Parathyroid adenoma (tissue), 2 donors: ENCODE measurements around the gene SERPINB5.

Source experiments
- H2AFZ ChIP-seq: fragments of 300-600 bp; sonication (generic); one replicate; pipeline ENCODE4 v1.7.0; 2017; ENCODE audit warnings: antibody characterized with exemption, mild to moderate bottlenecking
- H3K27ac ChIP-seq: fragments of 300-600 bp; sonication (generic); one replicate; pipeline ENCODE4 v1.7.0; 2017
- H3K27me3 ChIP-seq: fragments of 300-600 bp; sonication (generic); one replicate; pipeline ENCODE4 v1.7.0; 2017; ENCODE audit warnings: low read length; ENCODE audit not compliant: control insufficient read depth, insufficient read depth
- H3K36me3 ChIP-seq: fragments of 300-600 bp; sonication (generic); one replicate; pipeline ENCODE4 v1.7.0; 2017; ENCODE audit warnings: low read length; ENCODE audit not compliant: control insufficient read depth, insufficient read depth
- H3K4me1 ChIP-seq: fragments of 300-600 bp; sonication (generic); one replicate; pipeline ENCODE4 v1.7.0; 2017; ENCODE audit warnings: control low read depth
- H3K4me2 ChIP-seq: fragments of 300-600 bp; sonication (generic); one replicate; pipeline ENCODE4 v1.7.0; 2017; ENCODE audit warnings: low read length
- H3K4me3 ChIP-seq: fragments of 300-600 bp; sonication (generic); one replicate; pipeline ENCODE4 v1.7.0; 2017; ENCODE audit warnings: low read depth, low read length
- H3K79me2 ChIP-seq: fragments of 300-600 bp; sonication (generic); one replicate; pipeline ENCODE4 v1.7.0; 2017; ENCODE audit warnings: control low read depth
- H3K9ac ChIP-seq: fragments of 300-600 bp; sonication (generic); one replicate; pipeline ENCODE4 v1.7.0; 2017; ENCODE audit warnings: mild to moderate bottlenecking
- H3K9me3 ChIP-seq: fragments of 300-600 bp; sonication (generic); one replicate; pipeline ENCODE4 v1.7.0; 2017; ENCODE audit warnings: low read length; ENCODE audit not compliant: control insufficient read depth
- TF ChIP-seq, protein P1 (sequence below): fragments of 300-600 bp; sonication (generic); IDR thresholded peaks from one replicate; pipeline ENCODE4 v1.7.0; 2017; ENCODE audit warnings: antibody characterized with exemption, mild to moderate bottlenecking
- donor health status: primary hyperparathyroidism.

SERPINB5 gene

DNA sequence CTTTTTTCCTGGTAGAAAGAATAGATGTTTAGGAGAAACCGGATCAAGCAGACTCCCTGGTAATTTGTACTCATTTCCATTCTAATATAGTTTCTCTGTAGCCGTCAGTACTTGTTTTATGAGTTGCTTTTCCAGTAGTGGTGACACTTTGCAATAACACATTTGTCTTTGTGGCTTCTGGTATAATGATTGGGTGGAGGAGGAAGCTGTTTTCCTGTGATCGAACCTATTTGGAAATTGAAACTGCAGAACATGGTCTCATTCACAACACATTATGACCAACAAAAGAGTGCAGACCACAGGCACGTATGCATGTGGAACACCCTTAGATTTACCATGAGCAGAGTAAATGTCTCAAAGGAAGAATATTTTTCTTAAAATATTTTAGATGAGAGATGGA lies 57.9 kb downstream of the SERPINB5 start:
- no peak overlapping the region for H3K4me2 ChIP-seq
- H3K36me3 ChIP-seq = no peaks in the 10 kb centered on the region
- TF ChIP-seq, protein P1, sequence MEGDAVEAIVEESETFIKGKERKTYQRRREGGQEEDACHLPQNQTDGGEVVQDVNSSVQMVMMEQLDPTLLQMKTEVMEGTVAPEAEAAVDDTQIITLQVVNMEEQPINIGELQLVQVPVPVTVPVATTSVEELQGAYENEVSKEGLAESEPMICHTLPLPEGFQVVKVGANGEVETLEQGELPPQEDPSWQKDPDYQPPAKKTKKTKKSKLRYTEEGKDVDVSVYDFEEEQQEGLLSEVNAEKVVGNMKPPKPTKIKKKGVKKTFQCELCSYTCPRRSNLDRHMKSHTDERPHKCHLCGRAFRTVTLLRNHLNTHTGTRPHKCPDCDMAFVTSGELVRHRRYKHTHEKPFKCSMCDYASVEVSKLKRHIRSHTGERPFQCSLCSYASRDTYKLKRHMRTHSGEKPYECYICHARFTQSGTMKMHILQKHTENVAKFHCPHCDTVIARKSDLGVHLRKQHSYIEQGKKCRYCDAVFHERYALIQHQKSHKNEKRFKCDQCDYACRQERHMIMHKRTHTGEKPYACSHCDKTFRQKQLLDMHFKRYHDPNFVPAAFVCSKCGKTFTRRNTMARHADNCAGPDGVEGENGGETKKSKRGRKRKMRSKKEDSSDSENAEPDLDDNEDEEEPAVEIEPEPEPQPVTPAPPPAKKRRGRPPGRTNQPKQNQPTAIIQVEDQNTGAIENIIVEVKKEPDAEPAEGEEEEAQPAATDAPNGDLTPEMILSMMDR = no peak
- no peaks in the 10 kb centered on the region for H3K9me3 ChIP-seq
- no peak overlapping the region for H3K9ac ChIP-seq
- H3K4me3 ChIP-seq = no peak overlapping the region
- no peaks in the 10 kb centered on the region for H3K4me1 ChIP-seq
- H3K27ac ChIP-seq = no peak overlapping the region
- H2AFZ ChIP-seq = no peak overlapping the region
- no peaks in the 10 kb centered on the region for H3K27me3 ChIP-seq
- H3K79me2 ChIP-seq = no peaks in the 10 kb centered on the region

DNA sequence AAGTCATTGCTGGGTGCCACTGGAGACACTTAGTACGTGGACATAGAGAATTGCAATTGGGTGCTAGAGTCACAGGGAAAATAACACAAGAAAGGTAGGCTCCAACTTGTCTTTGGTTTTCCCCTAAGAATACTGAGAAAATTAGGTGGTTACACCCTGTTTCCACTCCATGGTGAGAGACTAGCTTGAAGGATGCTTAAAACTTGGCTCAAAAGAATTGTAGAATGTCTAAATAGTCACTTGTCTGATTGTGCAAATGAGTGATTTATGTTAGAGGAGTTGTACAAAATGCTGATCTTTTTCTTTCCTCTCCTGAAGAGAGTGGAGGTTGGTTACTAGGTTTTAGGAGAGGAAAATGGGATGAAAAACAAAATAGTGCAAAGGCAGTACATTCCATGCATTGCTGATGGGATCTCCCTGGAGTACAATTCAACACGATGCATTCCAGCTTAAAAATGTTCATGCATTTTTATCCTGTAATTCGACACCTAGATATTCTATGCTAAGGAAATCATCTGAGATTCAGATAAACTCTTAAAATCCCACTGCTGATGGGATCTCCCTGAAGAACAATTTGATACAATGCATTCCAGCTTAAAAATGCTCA lies 63.2 kb downstream of the SERPINB5 start:
- Histone ChIP-seq H3K36me3 (no peaks in the 10 kb centered on the region), H3K4me1 (no peaks in the 10 kb centered on the region), H3K27me3 (no peaks in the 10 kb centered on the region), H3K4me2 (no peak overlapping the region), H3K27ac (no peak overlapping the region), H3K9ac (no peak overlapping the region), H3K9me3 (no peaks in the 10 kb centered on the region), H3K4me3 (no peak overlapping the region), H3K79me2 (no peaks in the 10 kb centered on the region), H2AFZ (no peak overlapping the region)
- TF ChIP-seq, protein P1 = no peak

DNA sequence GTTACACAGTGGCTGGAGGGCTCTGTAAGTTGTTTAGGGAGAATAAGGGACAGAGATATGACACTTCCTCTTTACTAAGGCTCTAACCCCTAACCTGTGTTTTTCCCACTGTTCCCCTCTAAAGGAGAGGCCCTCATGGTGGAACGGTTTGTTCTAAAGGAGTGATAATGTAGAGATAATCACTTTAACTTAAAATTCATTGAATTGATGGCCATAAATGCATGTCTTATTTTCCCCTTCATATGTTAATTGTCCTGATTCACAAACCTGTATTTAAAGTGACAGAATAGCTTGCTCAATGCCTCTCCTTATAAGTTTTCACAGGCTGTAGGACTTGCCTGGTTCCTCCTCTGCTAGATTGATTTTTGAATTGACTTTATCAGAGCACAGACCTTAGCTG lies 65.3 kb downstream of the SERPINB5 start, which contains the start of gene SERPINB12:
TSS of gene SERPINB12 (plus strand) at position 301 of the 400 bp plus-strand sequence. CDS start 13,791 bp downstream, outside the sequence.
- Histone ChIP-seq H3K4me2 (no peak within 1 kb of the TSS), H3K9me3 (no peaks in the 10 kb centered on the region), H3K79me2 (no peaks in the 10 kb centered on the region), H3K9ac (no peak within 1 kb of the TSS), H3K4me3 (no peak within 1 kb of the TSS), H3K27me3 (no peaks in the 10 kb centered on the region), H2AFZ (no peak within 1 kb of the TSS), H3K4me1 (no peaks in the 10 kb centered on the region), H3K36me3 (no peaks in the 10 kb centered on the region), H3K27ac (no peak within 1 kb of the TSS)
- TF ChIP-seq, protein P1 = no peak

DNA sequence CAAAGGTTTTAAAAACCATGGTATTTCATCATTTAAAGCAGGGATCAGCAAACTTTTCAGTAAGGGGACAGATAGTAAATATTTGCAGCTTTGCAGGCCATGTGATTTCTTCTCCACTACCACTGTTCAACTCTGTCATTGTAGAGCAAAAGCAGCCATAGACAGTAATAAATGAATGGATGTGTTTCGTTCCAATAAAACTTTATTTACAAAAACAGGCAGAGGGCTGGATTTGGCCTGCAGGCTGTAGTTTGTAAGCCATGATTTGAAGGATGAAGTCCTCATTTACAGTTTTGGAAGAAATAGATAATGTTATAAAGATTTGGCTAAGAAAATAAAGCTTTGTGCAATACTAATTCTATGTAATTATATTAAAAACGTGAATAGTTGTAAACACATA lies 67.3 kb downstream of the SERPINB5 start:
- Histone ChIP-seq H3K9ac (no peak overlapping the region), H3K27ac (no peak overlapping the region), H3K36me3 (no peaks in the 10 kb centered on the region), H3K4me2 (no peak overlapping the region), H3K27me3 (no peaks in the 10 kb centered on the region), H3K4me1 (no peaks in the 10 kb centered on the region), H2AFZ (no peak overlapping the region), H3K9me3 (no peaks in the 10 kb centered on the region), H3K79me2 (no peaks in the 10 kb centered on the region), H3K4me3 (no peak overlapping the region)
- TF ChIP-seq, protein P1 = no peak

DNA sequence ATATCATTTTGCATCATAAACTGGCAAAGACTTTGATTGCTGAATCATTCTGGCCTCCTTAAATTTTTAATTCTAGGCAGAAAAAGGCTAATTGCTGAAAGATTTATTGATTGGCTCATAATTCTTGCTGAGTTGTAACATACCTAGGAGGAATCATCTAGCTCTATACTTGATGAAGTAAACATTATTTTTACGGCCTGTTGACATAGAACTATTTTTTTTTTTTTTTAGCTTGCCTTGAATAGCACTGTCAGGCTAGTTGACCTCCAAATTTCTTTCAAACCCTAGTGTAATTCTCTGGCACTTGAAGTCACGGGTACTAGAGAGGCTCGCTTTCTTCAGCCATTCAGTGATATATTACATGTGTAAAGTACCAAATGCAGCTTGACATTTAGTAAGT lies 68.2 kb downstream of the SERPINB5 start:
- no peak overlapping the region for H3K4me2 ChIP-seq
- no peak overlapping the region for H3K4me3 ChIP-seq
- H3K9me3 ChIP-seq = no peaks in the 10 kb centered on the region
- no peak overlapping the region for H3K27ac ChIP-seq
- no peaks in the 10 kb centered on the region for H3K4me1 ChIP-seq
- no peak overlapping the region for H2AFZ ChIP-seq
- no peaks in the 10 kb centered on the region for H3K27me3 ChIP-seq
- H3K79me2 ChIP-seq = no peaks in the 10 kb centered on the region
- H3K9ac ChIP-seq = no peak overlapping the region
- no peaks in the 10 kb centered on the region for H3K36me3 ChIP-seq
- TF ChIP-seq, protein P1 = no peak
